Suprapubic skin (tissue), 4 donors: Measurements from ENCODE around the gene MCF2L2. TPM values are rescaled to one million over a fixed set of nuclear protein-coding genes. Genes with fewer than 3 reads are reported as not detected.

Experiments
- DNase-seq, 2 donors: peaks; one replicate each; pipeline ENCODE4 v3.0.0-alpha.2; 2019; ENCODE audit warnings: low spot score in 2 of 2
- H3K27ac ChIP-seq: fragments of 200-600 bp; sonication (generic); one replicate; pipeline ENCODE4 v1.5.1; 2019
- H3K27me3 ChIP-seq: fragments of 200-600 bp; sonication (generic); one replicate; pipeline ENCODE4 v1.5.1; 2019
- H3K36me3 ChIP-seq: fragments of 200-600 bp; sonication (generic); one replicate; pipeline ENCODE4 v1.5.1; 2019
- H3K4me1 ChIP-seq: fragments of 200-600 bp; sonication (generic); one replicate; pipeline ENCODE4 v1.5.1; 2019
- H3K4me3 ChIP-seq: fragments of 200-600 bp; sonication (generic); one replicate; pipeline ENCODE4 v1.5.1; 2019; ENCODE audit warnings: mild to moderate bottlenecking
- H3K9me3 ChIP-seq: fragments of 200-600 bp; sonication (generic); one replicate; pipeline ENCODE4 v1.5.1; 2019
- CTCF ChIP-seq, 2 donors: fragments of 200-600 bp in 1 of 2; fragments of 450-650 bp in 1 of 2; sonication (generic) in 1 of 2; IDR thresholded peaks; one replicate each; pipeline ENCODE4 v1.5.1; 2016 to 2019; ENCODE audit warnings: antibody characterized with exemption in 2 of 2, mild to moderate bottlenecking in 1 of 2, moderate library complexity in 1 of 2
- EP300 ChIP-seq: sonication (generic); formaldehyde crosslinking; IDR thresholded peaks from one replicate; pipeline ENCODE4 v1.6.1; 2017; ENCODE audit warnings: antibody characterized with exemption
- POLR2A ChIP-seq, 2 donors: fragments of 450-650 bp; IDR thresholded peaks; one replicate each; pipeline ENCODE4 v1.6.1; 2017; ENCODE audit warnings: antibody characterized with exemption in 2 of 2, mild to moderate bottlenecking in 2 of 2, moderate library complexity in 2 of 2
- POLR2AphosphoS5 ChIP-seq, 3 donors: sonication (generic); formaldehyde crosslinking; IDR thresholded peaks; one replicate each; pipeline ENCODE4 v1.6.1; 2017; ENCODE audit warnings: antibody characterized with exemption in 3 of 3
- WGBS: methylation state at CpG from one replicate; pipeline ENCODE4 v1.1.5; 2018; 5-methylcytosine and 5-hydroxymethylcytosine counted together
- total RNA-seq, 4 donors: library from RNA; depleted of rRNA; stranded (reverse); fragments of >200 nt; gene quantifications; one replicate each; pipeline ENCODE4 v1.1.0, GENCODE V29; 2016

MCF2L2 gene
- total RNA-seq, 4 donors from 2014 or later, result 0.36 to 2.2 (median 0.64) TPM

- H3K27me3 ChIP-seq, result no peaks in the 10 kb centered on the region
- H3K9me3 ChIP-seq, result no peaks in the 10 kb centered on the region
- WGBS, result 77% methylated on average over 9 of the region's 9 CpGs
- TF ChIP-seq EP300 (no peak), POLR2A (IDR thresholded peaks at IDR 0.05) (no peak), POLR2AphosphoS5 (IDR thresholded peaks at IDR 0.05) (no peak), CTCF (IDR thresholded peaks at IDR 0.05) (no peak)
- no peaks in the 10 kb centered on the region for H3K36me3 ChIP-seq
- DNase-seq, result no peak
- H3K27ac ChIP-seq, result no peak overlapping the region
- no peak overlapping the region for H3K4me3 ChIP-seq
- H3K4me1 ChIP-seq, result no peaks in the 10 kb centered on the region
These were observed 210.7 kb downstream of the MCF2L2 start for GRCh38 chr3:183217548-183218332.

DNA sequence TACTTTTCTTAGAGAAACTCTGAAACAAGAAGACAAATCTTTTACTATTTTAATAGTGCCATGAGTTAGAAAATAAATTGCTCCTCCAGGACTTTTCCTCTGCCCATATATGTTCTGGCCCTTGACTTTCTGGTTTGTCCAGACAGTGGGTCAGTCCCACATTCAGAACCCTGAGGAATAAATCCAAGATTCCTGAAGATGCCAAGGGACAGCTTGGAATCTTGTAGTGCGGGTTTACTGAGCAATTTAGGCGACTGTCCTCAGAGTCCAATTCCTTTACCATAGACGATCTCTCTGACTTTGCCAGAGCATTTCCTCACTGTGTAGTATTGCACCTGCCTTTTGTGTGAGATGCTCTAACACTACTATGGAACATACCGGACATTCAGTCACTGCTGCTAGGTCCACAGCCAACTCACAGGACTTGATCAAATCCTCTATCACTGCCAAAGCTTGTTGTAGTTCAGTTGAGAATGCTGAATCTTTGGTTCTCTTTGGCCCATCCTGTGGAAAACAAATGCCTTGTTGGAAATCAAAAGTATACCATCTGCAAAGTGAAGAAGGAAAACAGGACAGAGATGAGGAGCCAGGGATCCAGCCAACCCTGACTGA is 212.7 kb downstream of the MCF2L2 start:
- no peak for DNase-seq
- 88% methylated on average over 4 of the region's 4 CpGs for WGBS

DNA sequence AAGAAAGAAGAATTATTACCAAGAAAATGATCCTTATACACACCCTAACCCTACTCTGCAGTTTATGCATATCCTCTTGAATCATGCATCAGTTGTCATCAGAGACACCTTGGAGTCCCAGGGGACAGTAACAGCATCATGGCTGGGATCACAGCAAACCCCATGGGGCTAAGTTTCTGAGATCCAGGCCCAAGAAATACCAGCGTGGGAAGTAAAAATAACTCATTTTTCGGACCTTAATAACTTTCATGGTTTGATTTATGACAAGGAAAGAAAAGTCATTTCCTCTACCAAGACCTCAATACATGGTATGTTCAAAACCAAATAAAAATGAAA is 214.2 kb downstream of the MCF2L2 start:
- 77% methylated on average over 2 of the region's 2 CpGs for WGBS
- TF ChIP-seq CTCF (IDR thresholded peaks at IDR 0.05) (no peak), POLR2A (IDR thresholded peaks at IDR 0.05) (no peak), POLR2AphosphoS5 (IDR thresholded peaks at IDR 0.05) (no peak), EP300 (no peak)
- Histone ChIP-seq H3K36me3 (no peaks in the 10 kb centered on the region), H3K27ac (no peak overlapping the region), H3K9me3 (no peaks in the 10 kb centered on the region), H3K4me3 (no peak overlapping the region), H3K27me3 (no peaks in the 10 kb centered on the region), H3K4me1 (peaks cover 14% of the 10 kb centered on the region)
- no peak for DNase-seq

More for the DNA sequence above, 212.7 kb downstream of the MCF2L2 start:
- Histone ChIP-seq H3K4me1 (peaks cover 6% of the 10 kb centered on the region), H3K36me3 (no peaks in the 10 kb centered on the region), H3K4me3 (no peak overlapping the region), H3K9me3 (no peaks in the 10 kb centered on the region), H3K27ac (no peak overlapping the region), H3K27me3 (no peaks in the 10 kb centered on the region)
- TF ChIP-seq EP300 (no peak), POLR2A (IDR thresholded peaks at IDR 0.05) (no peak), CTCF (IDR thresholded peaks at IDR 0.05) (no peak), POLR2AphosphoS5 (IDR thresholded peaks at IDR 0.05) (no peak)

GRCh38 chr3:183213415-183214276 is 214.8 kb downstream of the MCF2L2 start:
- DNase-seq, result no peak
- Histone ChIP-seq H3K36me3 (no peaks in the 10 kb centered on the region), H3K9me3 (no peaks in the 10 kb centered on the region), H3K27ac (no peak overlapping the region), H3K27me3 (no peaks in the 10 kb centered on the region), H3K4me3 (no peak overlapping the region), H3K4me1 (peaks cover 14% of the 10 kb centered on the region)
- 69% methylated on average over 3 of the region's 3 CpGs for WGBS
- TF ChIP-seq EP300, result no peak
- TF ChIP-seq POLR2A (IDR thresholded peaks at IDR 0.05), result no peak
- TF ChIP-seq POLR2AphosphoS5 (IDR thresholded peaks at IDR 0.05), result no peak
- no peak for TF ChIP-seq CTCF (IDR thresholded peaks at IDR 0.05)

DNA sequence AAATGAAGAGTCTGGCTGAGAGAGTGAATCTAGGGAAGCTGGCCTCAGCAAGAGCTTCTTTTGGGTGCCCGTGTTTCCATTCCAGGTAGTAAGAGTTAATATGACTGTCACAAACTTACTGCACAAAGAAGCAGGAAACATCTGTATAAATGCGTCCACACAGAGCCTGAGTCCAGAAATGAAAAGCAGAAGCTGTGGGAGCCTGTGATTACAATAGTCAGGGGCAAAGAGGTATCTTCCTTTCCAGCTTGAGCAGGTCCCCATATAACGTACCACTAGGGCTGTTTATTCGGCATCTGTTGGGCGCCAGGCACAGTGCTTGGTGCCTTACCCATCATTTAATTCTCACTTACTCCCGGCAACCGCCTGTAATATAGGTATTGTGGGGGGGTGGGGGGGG is 215.9 kb downstream of the MCF2L2 start:
- H3K27ac ChIP-seq, result no peak overlapping the region
- DNase-seq, result no peak

More for the DNA sequence above, 215.9 kb downstream of the MCF2L2 start:
- peaks cover 14% of the 10 kb centered on the region for H3K4me1 ChIP-seq
- H3K4me3 ChIP-seq, result no peak overlapping the region
- no peaks in the 10 kb centered on the region for H3K36me3 ChIP-seq
- TF ChIP-seq EP300, result no peak
- no peak for TF ChIP-seq POLR2AphosphoS5 (IDR thresholded peaks at IDR 0.05)
- TF ChIP-seq POLR2A (IDR thresholded peaks at IDR 0.05), result no peak
- TF ChIP-seq CTCF (IDR thresholded peaks at IDR 0.05), result no peak
- 62% methylated on average over 7 of the region's 7 CpGs for WGBS
- no peaks in the 10 kb centered on the region for H3K9me3 ChIP-seq
- no peaks in the 10 kb centered on the region for H3K27me3 ChIP-seq
